Measurements from ENCODE around the gene FZD8.

- TF ChIP-seq CTCF (IDR thresholded peaks at IDR 0.05) (no peak), EZH2 (IDR thresholded peaks at IDR 0.05; ENCODE audit: borderline replicate concordance, insufficient read depth, low read depth, low read length, poor library complexity, severe bottlenecking) (no peak)
Observed at GRCh38 chr10:35598379-35598778, 43.7 kb downstream of the FZD8 start.

All from B cell (primary cell).